ENCODE results near the gene LSM12.
"Not testable (repeated sequence)": the region's sequence is repeated elsewhere in the genome, so short reads cannot be mapped to it uniquely, and the experiment has no call there.

Gene LSM12

DNA sequence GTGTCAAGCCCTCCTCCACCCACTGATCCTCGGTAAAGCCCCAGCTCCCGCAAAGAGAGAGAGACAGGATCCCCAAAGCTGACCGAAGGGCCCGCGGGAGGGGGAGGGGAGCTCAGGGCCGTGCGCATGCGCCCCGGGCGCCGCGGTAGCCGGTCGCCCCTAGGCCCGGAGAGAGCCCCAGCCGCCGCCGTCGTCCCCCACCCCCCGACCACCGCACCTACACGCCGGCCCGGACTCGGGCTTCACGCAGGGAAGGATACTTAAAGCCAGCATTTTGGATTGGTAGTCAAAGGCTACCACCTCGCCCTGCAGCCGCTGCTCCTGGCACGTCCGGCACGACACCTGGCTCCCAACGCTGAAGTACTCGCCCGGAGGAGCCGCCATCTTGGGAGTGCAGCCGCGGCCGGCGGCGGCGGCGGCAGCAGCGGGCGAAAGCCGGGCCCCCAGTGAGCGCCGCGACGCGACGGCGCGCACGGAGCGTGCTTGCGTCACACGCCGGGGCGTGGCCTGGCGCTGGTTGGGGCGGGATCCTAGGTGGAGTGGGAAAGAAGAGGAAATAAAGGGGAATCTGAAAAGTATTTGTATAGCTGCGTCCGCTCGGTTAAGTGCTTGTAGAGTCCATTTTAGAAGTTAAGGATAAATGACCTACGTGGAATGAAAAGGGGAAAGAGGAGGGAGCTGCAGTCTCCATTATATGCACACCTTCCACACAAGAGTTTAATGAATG lies at the start of gene LSM12:
Gene LSM12, minus strand, starts transcription at position 468 of the 727 bp plus-strand sequence. Its CDS starts 84 bp downstream, at position 384.
- peak; percentile 90 for DNase-seq

DNA sequence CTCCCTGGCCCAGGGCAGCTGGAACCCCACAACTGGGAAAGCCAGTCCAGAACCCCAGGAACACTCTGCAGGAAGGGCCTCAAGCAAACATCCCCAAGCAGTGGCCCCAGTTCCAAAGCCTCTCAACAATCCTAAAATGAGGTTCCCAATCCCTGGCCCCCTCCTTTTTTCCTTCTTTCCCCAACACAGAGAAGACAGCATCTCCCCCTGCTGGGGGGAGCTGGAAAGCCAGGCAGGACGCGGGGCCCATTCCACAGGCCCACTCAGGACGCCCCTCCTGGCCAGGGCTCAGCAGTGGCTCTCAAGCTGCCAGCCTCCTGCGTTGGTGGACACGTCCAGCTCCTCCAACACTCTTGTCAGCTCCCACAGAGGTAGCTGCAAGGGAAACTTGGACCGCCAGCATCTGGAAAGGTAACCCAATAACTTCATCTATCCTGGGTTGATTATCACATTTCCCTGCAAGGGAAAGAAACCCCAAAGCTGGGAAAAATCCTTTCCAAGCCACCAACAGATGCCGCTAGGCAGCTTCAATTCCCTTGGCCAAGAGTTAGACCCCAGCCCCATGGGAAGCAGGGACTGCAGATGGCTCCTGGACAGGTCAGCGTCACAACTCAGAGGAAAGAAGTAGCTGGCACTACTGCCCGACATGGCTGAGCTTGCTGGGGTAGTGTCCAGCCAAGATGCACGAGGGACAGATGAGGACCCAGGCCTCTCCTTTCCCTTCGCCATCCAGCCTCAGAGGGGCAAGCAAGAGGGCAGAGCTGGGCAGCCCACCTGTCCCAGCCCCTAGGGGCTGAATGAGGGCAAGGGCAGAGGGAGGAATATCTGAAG lies 49.3 kb upstream of the LSM12 start:
- peak; percentile 41 for DNase-seq

DNA sequence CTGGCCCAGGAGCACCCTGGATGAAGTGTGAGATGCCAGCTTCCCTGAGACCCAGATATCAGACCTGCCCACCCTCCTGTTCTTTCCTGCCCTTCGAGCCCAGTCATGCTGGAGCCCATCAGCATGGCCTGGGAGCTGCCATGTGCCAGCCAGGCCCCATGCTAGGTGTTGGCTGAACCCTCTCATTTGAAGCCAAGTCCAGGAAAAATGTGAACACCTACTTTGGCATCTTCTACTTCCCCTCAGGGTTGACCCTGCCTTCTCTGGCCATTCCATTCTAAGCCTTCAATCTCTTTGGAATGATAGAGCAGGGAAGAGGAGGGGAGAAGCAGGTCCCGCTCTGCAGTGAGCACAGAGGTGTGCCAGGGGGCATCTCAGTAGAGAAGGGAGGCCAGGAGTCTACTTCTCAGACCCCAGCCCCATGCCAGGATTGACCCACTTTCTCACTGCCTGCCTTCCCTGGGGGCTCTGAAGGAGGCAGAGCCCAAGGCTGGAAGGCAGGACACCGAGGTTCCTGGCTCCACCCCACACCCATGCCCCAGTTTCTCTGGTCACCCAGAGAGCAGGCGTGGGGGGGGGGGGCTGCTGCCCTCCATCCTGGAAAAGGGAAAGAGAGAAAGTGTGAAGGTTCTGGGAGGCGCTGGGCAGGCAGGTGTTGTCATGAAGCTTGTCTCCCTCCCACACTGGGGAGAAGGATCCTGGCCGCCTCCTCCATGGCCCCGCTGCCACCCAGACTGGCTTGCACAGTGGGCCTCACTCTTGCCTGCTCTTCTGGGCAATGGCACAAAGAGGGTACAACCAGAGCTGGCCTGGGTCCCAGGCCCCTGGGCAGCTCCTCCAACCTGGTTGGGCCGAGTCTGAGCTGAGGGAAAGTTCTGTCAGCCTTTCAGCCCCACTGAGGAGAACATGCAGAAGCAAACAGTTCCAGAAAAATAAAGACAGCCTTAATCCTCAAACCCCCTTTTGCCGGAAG lies 47.7 kb upstream of the LSM12 start:
- DNase-seq, result no peak

DNA sequence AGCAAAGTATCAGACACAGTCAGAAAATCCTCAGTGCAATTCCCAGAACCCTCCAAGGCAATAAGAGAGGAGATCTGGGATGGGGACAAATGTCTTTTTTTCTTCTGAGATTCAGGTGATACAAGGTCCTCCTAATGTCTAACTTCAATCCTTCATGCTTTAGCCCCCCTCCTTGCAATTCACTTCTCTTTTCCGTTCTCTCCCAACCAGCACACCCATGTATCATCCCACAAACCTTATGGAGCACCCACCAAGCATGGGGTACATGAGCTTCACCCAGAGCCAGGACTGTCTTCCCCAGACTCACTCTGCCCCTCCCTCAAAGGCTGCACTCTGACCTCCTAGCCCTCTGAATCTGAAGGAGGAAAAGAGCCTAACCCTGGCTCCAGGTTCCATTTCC lies 46.9 kb upstream of the LSM12 start:
- no peak for DNase-seq

DNA sequence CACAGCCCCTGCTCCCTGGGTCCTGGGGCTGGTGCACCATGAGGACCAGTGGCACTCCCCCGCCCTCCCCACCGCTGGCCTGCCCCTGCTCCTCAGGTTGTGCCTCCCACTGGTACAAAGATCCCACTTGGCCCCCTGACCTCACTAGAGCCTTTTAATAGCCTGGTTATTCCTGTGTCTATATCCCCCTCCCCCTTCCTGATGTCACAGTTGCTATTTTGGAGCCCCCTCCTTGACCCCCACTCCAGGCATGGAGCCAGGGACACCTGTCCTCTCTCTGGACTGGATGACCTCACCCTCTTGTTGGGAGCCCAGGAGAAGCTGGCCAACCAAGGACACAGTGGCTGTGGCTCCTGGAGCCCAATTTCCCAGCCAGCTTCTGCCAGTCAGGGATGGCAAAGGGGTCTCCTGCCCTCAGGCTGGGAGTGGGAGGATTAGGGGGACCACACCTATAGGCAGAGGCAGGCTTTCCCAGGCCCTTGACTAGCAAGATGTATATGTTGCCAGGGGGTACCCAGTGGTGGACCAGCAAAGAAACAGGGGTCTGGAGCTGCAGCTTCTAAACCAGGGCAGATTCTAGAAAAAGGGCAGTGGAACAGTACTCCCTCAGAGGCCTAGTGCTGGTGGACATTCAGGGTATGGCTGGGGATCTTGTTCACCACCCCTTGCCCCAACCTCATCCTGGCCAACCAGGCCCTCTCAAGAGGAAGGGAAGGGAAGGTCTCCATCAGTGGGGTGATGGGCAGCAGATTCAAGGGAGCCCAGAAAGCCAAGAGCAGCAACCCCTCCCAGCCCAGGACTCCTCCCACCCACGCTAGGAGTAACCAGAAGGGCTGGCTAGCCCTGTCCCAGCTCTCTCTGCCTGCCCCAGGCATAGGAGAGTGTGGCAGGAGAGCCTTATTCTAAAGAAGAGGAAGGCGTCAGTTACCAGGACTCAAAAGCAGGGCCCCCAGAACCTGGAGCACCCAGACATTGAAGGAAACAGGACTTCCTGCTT lies 46.1 kb upstream of the LSM12 start:
- DNase-seq, result no peak

DNA sequence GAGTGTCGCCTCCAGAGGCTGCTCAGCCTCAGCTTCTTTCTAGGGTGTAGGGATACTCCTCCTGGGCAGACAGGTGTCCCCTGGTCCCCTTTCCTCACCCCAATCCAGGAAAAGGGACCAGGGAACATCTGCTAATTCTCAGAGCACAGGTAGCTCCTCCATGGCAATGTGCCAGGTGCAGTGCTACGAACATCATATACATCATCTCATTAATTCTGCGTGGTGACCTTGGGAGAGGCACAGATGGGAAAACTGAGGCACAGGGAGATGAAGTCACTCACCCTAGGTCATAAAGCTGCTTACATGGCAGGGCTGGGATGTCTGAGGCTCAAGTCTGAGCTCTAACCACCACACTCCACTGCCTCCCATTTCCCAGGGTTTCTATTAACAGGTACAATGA lies 45.3 kb upstream of the LSM12 start:
- no peak for DNase-seq

DNA sequence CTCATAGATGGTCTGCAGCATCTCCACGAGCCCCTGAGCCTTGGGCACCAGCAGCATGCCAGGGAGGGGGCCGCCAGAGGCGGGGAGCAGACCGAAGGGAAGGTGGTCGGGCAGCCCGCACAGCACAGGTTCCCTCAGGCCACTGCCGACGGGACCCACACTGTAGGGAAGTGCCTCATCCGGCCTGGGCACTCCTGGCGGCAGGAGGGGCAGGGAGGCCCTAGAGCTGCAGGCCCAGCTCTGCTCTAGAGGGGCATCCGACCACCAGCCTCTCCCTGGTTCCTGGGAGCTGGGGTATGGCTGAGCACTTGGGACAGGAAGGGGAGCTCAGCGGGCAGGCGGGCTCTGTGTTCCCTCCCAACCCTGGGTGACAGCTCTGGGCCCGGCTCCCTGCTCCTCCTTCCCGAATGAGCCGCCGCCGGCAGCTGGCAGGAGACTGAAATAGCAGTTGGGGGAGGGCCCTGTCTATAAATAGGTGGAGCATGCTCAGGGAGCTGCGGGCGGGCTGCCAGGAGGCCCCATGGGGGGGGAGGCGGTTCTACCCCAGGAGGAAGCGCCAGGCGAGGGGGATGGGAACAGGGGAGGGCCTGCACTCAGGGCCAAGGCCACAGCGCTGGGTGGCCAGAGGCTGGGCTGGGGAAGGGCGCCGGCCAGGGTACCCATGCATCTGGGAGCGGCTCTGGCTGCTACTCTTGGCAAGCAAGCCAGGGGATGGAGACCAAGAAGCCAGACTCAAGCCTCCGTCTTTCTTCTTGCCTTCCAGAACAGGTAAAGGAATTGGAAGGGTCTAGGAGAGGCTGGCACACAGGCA lies 44.6 kb upstream of the LSM12 start:
- DNase-seq, result peak; percentile 82

DNA sequence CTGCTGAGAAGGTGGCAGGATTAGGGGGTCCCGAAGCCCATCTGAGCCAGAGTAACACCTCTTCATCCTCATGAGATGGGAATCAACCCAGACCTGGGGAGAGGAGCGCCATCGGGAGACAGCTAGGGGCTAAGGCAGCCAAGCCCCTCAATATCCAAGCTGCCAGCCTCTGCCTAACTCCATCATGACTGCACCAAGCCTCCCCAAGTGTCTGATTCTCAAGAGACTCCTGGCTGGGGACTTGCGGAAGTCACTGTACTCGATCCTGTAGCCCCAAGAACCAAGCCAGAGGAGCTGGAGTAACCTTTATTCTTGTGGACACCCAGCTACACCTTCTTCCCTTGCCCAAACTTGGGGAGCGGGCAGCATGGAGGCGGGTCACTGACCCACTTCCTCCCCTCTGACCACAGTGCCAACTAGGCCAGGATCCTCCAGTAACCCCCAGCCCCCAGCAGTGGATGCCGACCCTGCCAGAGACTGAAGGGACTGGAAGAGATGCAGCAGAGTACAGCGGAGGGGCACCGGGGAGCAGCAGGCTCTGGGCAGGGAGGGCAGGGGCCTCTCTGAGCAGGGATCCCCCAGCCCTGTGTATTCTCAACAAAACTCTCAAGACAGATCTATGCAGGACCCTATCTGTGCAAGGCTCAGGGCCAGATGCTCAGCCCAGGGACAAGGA lies 43.7 kb upstream of the LSM12 start:
- DNase-seq, result no peak

DNA sequence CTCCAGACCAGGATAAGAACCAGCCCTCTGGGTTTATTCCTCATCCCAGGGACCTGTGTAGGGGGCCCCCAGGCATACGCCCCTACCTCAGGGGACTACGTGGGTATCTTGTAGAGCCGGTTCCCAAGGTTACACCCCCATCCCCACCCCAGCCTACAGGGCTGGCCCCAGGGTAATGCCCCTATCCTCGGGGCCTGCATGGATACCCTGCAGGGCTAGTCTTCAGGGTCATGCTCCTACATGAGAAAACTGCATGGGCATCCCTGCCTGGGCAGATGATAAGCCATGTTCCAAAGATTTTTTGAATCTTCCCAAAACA lies 42.8 kb upstream of the LSM12 start:
- no peak for DNase-seq

DNA sequence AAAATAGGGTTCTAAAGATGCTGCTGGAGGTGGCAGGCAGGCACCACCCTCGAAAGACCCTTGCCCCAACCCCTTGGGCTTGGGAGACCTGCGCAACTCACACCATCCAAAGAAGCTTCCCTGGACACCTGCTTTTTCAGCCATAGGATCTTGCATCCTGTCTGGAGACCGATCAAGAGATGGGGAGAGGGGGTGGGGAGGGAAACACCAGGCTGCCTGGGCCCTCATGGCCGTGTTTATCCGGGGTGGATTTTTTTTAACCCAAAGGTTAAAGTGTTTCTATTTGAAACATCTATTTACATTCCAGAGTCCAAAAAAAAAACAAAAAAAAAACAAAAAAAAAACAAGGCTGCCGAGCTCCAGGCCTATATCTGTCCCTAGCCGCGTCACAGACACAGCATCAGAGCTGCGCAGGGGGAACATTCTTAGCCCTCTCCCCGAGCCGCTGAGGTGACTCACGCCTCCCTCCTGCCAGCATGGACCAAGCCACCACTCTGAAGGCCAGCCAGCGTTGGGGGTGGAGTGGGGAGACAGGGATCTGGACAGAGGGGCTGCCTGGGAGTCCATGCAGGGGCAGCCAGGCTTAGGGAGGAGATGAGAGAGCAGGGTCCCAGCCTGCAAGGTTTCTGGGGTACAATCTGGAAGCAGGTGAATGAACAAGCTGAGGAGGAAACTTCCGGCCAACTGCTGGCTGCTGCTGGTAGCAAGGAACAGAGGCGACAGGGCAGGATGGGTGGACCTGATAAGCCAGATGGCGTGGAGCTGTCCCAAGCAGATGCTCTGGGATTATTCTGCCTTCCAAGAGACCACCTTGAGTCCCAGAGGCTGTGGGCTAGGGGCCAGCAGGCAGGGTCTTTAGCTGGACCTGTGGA lies 42.2 kb upstream of the LSM12 start:
- no peak for DNase-seq

DNA sequence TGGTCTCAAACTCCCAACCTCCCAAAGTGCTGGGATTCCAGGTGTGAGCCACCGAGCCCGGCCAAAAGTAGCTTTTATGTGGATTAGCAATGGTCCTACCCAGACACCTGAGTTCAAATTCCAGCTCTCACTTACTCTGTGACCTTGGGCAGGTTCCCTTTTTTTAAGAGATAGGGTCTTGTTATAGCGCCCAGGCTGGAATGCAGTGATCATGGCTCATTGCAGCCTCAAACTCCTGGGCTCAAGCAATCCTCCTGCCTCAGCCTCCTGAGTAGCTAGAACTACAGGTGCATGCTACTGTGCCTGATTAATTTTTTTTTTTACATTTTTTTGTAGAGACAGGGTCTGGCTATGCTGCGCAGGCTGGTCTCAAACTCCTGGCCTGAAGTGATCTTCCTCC lies 40.3 kb upstream of the LSM12 start:
- DNase-seq, result no peak

DNA sequence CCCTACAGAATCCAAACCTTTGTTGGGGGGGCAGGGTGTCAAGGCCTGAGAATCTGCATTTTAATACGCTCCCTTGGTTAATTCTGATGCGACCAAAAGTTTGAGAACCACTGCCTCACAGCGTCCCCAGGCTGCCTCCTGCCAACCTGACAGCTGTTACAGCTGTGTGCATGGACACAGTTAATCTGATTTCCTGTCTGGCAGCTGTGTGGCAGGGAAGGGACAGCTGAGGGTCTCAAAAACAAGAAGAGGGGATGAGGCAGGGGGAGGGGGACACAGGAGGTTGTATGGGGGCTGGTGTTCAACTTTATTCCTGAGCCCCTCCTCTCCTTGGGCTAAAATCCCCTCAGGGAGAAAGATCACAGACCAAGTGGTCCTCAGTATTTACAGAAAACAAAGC lies 39.5 kb upstream of the LSM12 start:
- no peak for DNase-seq

DNA sequence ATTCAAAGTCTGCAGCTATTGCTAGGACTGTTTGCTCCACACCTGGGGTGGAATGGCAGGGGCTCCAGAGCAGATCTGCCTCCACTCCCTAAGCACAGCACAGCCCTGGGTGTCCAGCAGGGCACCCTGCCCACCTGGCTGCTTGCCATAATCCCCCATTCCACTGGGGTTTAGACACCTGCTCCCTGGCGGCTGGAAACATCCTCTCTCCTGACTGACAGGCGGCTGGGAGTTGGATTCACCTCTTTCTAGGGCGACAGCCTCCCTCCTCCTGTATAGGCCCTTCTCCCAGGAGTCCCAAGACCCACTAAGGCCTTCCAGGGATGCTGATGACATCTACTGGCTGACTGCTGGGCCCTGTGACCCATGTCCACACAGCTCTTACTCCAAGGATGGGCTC lies 39.0 kb upstream of the LSM12 start:
- DNase-seq, result no peak

DNA sequence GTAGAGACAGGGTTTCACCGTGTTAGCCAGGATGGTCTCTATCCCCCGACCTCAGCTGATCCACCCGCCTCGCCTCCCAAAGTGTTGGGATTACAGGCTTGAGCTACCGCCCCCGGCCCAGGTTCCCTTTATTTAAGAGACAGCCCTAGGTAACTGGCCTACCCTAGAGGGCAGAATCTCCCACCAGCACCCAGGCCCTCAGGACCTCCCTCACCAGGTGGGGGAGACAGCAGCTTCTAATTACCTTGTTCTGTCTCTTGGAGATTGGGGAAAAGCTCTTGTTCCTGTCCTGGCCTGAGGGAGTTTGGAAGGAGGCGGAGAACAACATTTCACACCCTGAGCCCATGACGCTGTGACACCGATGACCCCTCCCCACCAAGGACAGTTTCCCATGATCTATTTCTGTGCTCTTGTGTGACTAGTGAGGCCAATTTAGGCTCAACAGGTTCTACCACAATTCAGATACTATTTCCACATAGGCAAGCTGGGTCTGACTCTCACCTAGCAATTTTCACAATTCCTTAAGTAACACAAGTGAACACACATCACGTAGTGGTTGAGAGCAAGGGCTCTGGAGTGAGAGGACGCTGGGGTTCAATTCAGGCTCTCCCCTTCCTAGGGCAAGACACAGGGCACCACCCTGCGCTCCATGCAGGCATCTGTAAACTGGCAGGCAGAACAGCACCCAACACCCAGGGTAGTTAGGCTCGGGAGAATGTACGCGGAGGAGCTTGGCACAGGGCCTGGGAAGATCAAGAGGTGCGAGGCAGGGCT lies 36.6 kb upstream of the LSM12 start:
- no peak for DNase-seq

DNA sequence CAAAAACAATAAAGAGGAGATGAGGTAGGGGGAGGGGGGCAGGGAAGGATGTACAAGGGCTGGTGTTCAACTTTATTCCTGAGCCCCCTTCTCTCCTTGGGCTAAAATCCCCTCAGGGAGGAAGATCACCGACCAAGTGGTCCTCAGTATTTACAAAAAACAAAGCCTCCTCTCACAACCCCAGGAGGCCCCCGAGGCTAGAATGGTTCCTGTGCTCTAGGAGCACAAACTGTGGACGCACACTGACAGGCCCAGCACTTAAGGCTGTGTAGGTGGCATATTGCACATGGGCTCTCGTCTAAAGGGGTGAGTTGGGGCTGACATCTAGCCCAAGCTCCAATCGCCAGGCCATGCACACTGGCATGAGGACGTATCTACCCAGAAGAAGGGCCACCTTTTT lies 35.4 kb upstream of the LSM12 start:
- DNase-seq, result not testable (repeated sequence)

DNA sequence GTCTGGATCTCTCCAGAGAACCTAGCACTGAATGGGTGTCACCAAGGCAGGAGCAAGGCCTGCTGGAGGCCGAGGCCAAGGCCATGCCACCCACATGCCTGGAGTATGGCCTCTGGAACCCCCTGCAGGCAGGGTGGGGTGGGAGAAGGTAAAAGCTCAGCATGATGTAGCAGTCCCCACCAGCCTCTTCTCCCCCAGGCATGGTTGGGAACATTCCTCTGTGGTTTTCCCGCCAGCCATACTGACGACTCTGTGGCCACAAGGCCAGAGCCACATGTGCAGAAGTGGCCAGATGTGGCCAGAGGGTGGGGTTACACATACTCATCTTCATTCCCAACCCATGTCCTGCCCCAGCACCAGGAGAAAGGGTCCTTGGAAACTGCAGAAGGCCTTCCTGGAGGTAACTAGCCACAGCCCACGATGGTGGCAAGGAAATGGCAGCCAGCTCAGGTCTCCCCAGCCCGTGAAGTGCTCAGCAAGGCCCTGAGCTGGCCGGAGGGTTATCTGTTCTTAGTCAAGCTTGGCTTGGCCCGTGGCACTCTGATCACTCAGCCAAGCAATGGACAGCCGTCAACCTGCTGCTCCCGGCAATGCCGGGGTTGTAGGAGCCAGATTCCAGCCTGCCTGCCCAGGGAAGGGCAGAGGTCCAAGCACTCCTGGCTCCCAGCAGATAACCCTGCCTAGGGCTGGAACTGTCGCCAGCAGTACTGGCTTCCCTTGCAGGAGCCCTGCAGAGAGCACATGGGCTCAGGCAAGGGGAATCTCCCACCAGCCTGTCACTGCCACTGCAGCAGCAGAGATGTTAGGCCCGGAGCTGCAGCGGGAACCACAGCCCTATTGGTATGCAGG lies 30.9 kb upstream of the LSM12 start:
- no peak for DNase-seq

DNA sequence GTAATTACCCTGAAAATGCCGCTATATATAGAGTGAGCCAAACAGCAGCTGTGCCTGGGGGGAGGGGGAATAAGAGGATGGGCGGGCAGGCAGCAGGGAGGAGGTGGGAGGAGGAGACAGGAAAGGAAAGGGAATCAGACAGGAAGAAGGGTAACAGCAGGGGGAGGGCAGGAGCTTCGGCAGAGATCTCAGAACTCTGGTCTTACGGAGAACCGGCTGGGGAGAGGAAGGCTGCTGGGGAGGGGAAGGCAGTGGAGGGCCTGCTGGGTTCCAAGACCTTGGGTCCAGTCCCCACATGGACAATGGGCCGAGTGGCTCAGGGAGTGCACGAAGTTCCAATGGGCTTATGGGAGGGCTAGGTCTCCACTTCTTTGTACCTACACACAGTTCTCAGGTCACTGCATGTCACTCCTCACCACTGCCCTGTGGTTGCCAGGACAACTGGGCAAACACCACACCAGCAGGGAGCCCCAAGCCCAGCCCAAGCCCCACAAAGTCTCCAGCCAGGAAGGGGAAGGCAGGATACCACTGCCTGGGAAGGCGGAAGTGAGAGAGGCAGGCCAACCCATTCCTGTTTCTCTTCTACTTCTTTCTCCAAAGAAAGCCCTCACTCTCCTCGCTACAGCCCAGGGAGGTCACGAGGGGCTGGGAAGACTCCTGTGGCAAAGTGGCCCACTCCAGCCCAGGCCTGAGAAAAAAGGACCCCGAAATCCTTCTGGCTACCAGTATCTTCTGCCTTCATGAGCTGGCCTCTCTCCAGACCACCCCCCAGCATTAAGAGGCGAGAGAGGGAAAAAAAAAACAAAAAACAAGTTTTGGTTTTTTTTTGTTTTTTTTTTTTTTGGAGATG lies 29.4 kb upstream of the LSM12 start:
- DNase-seq, result peak; percentile 70

Measured in hematopoietic multipotent progenitor cell treated with erythropoietin and hydrocortisone succinate and interleukin-3 and kit ligand, for 8 days (in vitro differentiated cells).